Loucy (cell line): ENCODE data around the gene HCST.

Source experiments
- EZH2phosphoT487 ChIP-seq: fragments of 200-600 bp; IDR thresholded peaks from 2 replicates; pipeline ENCODE4 v1.6.1; 2018; ENCODE audit warnings: antibody characterized with exemption, mild to moderate bottlenecking, moderate library complexity, borderline replicate concordance
- TF ChIP-seq, protein P1 (sequence below): fragments of 200-600 bp; sonication (generic); conservative IDR thresholded peaks from 2 replicates; pipeline ENCODE4 v1.5.1; 2014; ENCODE audit warnings: mild to moderate bottlenecking, antibody characterized with exemption, low read length

DNA sequence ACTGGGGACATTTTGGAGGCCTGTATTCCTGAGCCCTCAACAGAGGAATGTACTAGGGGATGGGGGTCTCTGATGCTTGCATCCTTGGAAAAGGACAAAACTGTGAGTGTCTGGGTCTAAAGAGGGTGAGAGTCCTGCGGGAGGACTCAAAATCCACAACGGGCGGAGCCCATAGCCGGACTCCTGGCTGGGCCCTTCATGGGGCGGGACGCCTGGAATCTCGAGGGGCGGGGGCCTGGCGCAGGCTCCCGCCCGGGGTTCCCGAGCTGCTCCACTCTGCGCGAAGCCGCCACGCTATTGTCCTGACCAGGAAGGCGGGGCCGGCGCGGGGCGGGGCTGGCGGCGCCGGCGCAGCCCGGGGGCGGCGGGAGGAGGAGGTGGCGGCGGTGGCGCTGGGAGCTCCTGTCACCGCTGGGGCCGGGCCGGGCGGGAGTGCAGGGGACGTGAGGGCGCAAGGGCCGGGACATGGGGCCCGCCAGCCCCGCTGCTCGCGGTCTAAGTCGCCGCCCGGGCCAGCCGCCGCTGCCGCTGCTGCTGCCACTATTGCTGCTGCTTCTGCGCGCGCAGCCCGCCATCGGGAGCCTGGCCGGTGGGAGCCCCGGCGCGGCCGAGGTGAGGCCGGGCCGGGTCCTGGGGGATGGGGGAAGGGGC lies 34.0 kb upstream of the HCST start, which contains the start of gene APLP1:
- TF ChIP-seq, protein P1, sequence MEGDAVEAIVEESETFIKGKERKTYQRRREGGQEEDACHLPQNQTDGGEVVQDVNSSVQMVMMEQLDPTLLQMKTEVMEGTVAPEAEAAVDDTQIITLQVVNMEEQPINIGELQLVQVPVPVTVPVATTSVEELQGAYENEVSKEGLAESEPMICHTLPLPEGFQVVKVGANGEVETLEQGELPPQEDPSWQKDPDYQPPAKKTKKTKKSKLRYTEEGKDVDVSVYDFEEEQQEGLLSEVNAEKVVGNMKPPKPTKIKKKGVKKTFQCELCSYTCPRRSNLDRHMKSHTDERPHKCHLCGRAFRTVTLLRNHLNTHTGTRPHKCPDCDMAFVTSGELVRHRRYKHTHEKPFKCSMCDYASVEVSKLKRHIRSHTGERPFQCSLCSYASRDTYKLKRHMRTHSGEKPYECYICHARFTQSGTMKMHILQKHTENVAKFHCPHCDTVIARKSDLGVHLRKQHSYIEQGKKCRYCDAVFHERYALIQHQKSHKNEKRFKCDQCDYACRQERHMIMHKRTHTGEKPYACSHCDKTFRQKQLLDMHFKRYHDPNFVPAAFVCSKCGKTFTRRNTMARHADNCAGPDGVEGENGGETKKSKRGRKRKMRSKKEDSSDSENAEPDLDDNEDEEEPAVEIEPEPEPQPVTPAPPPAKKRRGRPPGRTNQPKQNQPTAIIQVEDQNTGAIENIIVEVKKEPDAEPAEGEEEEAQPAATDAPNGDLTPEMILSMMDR, result no peak
- no peak for TF ChIP-seq EZH2phosphoT487
